HG02642 (cell line): ENCODE data around the gene PPA2.
"Not testable (repeated sequence)": the region's sequence is repeated elsewhere in the genome, so short reads cannot be mapped to it uniquely, and the experiment has no call there.

ENCODE experiments used
- ATAC-seq: cut with Tn5 transposase; IDR thresholded peaks from one replicate; pipeline ENCODE4 v1.9.1; 2021; ENCODE audit warnings: mild to moderate bottlenecking; ENCODE audit not compliant: unreplicated experiment, poor library complexity

The PPA2 gene

GRCh38 chr4:105473324-105474098 lies at the start of gene PPA2:
Gene PPA2 (minus strand): TSS chr4:105474062. CDS start chr4:105474050, 12 bp downstream.
- peak; percentile 87 for ATAC-seq

- peak; percentile 81 for ATAC-seq
Observed at GRCh38 chr4:105520819-105521790, 47.2 kb upstream of the PPA2 start.

DNA sequence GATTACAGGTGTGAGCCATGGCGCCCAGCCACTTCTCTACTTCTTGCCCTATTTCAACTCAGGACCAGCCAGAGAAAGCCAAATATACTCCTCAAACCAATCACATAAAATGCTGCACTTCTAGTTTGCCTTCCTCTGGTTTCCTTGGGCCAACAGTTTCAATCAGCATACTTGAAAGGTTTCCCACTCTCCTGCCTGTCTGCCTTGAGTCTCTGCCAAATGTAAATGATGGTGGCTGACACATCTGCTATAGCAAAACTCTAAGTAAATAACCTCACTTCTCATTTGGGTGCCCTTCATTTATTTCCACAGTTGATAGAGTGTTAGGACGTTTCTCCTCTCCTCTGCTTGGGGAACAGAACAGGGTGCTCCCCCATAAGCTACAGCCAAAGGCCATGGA lies 36.4 kb upstream of the PPA2 start:
- no peak for ATAC-seq

GRCh38 chr4:105509714-105510113 lies 35.9 kb upstream of the PPA2 start:
- ATAC-seq: no peak

GRCh38 chr4:105509291-105509690 lies 35.4 kb upstream of the PPA2 start:
- peak; percentile 91 for ATAC-seq

- no peak for ATAC-seq
Observed at GRCh38 chr4:105504744-105505143, 30.9 kb upstream of the PPA2 start.

- no peak for ATAC-seq
Observed at GRCh38 chr4:105503484-105503883, 29.6 kb upstream of the PPA2 start.

GRCh38 chr4:105496899-105497298 lies 23.0 kb upstream of the PPA2 start:
- no peak for ATAC-seq

DNA sequence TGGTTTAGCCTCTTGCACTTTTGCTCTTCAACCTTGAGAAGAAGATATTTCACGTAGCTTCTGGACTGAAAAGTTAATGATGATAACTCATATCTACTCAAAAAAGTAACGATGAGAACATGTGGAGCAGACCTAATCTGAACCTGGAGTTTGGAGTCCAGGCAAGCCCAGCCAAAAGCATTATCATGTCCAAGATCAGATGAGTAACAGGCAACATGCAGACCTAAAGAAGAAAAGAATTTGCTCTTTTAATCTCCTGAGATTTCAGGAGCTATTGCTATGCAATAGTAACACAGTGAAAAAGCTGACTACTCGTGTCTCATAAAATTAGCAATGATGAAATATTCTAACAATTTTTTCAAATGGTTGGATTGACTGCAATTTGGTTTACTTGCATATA lies 21.8 kb upstream of the PPA2 start:
- no peak for ATAC-seq

GRCh38 chr4:105490523-105490922 lies 16.7 kb upstream of the PPA2 start:
- no peak for ATAC-seq

DNA sequence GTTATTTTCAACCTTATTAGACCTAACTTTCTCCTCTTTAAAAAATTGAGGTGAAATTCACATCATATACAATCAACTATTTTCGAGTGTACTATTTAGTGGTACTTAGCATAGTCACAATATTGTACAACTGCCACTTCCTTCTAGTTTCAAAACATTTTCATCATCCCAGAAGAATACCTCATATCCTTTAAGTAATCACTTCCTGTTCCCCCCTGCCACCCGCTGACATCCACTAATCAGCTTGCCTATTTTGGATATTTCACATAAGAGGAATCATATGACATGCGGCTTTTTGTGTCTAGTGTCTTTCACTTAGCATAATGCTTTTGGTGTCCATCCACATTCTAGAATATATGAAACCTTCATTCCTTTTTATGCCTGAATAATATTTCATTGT lies 10.0 kb upstream of the PPA2 start:
- ATAC-seq: no peak

GRCh38 chr4:105474099-105474518 lies 247 bp upstream of the PPA2 start:
- ATAC-seq: peak; percentile 3

- ATAC-seq: peak; percentile 35
Observed at GRCh38 chr4:105472871-105473323, 965 bp downstream of the PPA2 start.

- peak; percentile 28 for ATAC-seq
Observed at GRCh38 chr4:105471566-105472176, 2.2 kb downstream of the PPA2 start.

DNA sequence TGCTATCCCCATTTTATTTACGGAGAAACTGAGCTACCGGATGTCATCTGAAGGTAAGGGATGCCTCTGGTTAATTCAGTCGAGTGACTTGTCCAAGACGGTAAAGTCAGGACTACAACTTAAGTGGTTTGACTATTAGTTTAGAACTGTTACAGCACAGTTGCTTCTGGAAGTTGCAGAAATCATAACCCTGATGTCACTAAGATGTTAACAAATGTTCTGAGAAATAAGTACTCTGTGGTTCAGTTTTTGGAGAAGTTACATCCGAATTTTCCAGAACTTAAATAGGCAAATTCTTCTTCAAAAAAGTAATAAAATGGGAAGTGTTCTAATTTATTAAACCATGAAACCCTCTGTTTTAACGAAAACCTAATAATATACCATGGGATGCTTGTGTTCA lies 3.1 kb downstream of the PPA2 start:
- ATAC-seq: no peak

- no peak for ATAC-seq
Observed at GRCh38 chr4:105469736-105470135, 4.1 kb downstream of the PPA2 start.

DNA sequence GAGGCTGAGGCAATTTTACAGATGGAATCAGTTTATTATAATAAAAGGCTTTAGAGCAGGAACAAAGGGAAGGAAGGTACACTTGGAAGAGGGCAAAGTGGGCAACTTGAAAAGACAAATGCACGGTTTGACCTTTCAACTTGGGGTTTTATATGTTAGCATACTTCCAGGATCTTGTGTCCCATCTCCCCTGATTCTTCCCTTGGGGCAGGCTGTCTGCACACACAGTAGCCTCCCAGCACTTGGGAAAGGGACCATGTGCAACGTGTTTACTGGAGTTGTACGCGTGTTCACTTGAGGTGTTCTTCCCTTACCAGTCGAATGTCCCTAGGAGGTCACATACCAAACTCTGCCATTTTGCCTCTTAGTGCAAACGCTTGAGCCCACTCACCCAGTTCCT lies 7.3 kb downstream of the PPA2 start:
- no peak for ATAC-seq

GRCh38 chr4:105464563-105464962 lies 9.3 kb downstream of the PPA2 start:
- ATAC-seq: not testable (repeated sequence)

- ATAC-seq: no peak
Observed at GRCh38 chr4:105462576-105462975, 11.3 kb downstream of the PPA2 start.

DNA sequence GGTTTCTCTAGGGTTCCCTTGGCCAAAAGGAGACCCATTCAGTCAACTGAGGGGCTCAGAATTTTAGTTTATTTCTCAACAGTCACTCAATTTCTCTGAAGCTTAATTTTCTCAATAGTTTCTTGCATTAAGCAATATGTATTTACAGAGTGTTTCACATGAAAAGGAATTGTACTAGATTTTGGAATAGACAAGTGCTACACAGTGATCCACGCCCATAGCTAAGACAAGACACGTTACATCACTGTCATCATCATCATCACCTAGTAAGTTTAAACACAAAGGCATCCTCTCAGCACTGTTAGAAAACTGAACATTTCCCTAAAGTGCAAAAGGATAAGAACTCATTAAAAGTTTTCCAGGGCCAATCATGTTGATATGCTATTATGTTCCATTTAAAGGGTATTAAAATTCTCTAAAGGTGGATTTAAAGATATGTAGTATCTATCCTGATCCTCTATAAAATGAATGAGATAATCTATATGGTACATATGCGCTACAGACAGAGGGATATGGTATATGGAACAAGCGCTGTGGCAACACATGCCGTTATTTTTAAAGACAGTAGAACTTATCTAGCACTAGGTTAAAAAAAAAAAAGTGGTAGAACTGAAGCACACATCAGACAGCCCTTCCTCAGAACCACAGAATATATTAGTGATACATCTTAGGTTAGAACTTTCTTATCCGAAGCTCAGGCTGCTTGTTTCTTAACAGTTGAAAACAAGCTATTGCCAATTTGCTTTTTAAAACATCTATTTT lies 12.1 kb downstream of the PPA2 start:
- no peak for ATAC-seq
